HCT116 (cell line): ENCODE data around the gene DLEC1. TPM values are rescaled to one million over a fixed set of nuclear protein-coding genes. Genes with fewer than 3 reads are reported as not detected.

Experiments used
- ATAC-seq: fragments of 200-7000 bp; cut with Tn5 transposase; 2 replicates; pipeline ENCODE4 v1.9.1; 2020; ENCODE audit warnings: mild to moderate bottlenecking, moderate library complexity
- BruUV-seq: library from RNA; stranded (reverse); fragments of 400-500 nt; replicated peaks from 2 replicates; lab custom pipeline; 2021; lab: Mats Ljungman, UMichigan
- CTCF ChIA-PET: fragments of 300-600 bp; sonication (Branson Sonifier 250); formaldehyde crosslinking; loops from one replicate; lab custom pipeline; 2021; ENCODE audit warnings: antibody characterized with exemption; lab: Charles Lee
- POLR2A ChIA-PET: fragments of 300-600, 350-600 bp; sonication (Branson Sonifier 250); formaldehyde crosslinking; loops from one replicate; lab custom pipeline; 2021; ENCODE audit warnings: antibody characterized with exemption; lab: Charles Lee
- RAD21 ChIA-PET, 2 experiments: fragments of 300-600 bp; sonication (Branson Sonifier 250); formaldehyde crosslinking; loops; one replicate each; lab custom pipeline; 2023; ENCODE audit warnings: low total read pairs in 2 of 2; ENCODE audit not compliant: uncharacterized antibody in 2 of 2, unreplicated experiment in 2 of 2, low non-redundant PET in 1 of 2; lab: Charles Lee
- DNase-seq: peaks from one replicate; pipeline ENCODE4 v3.0.0-alpha.2; 2010; ENCODE audit warnings: low read depth, low spot score
- H2AFZ ChIP-seq: fragments of 200-600 bp; shearing (Covaris generic), sonication (generic); 2 replicates; pipeline ENCODE4 v1.6.1; 2017; ENCODE audit warnings: low read depth, mixed run types, mixed read lengths, antibody characterized with exemption, low read length; ENCODE audit not compliant: poor library complexity, severe bottlenecking
- H3K27ac ChIP-seq: 2 replicates; pipeline ENCODE4 v1.5.1; 2012; ENCODE audit warnings: low read depth, low read length
- H3K27me3 ChIP-seq: fragments of 200-600 bp; sonication (generic); 2 replicates; pipeline ENCODE4 v1.6.1; 2016; ENCODE audit warnings: mixed run types, low read length, mixed read lengths; ENCODE audit not compliant: insufficient read depth
- H3K36me3 ChIP-seq, 2 experiments: fragments of 200-500 bp in 1 of 2; fragments of 200-600 bp in 1 of 2; sonication (Bioruptor generic) in 1 of 2; sonication (generic) in 1 of 2; 2 replicates each; pipeline versions ENCODE4 v1.5.1 to v1.6.1; 2014 to 2016; ENCODE audit warnings: low read length in 2 of 2, inconsistent platforms in 1 of 2, mixed read lengths in 1 of 2, mixed run types in 1 of 2; ENCODE audit not compliant: insufficient read depth in 2 of 2, control insufficient read depth in 1 of 2
- H3K4me1 ChIP-seq, 2 experiments: fragments of 200-600 bp in 1 of 2; sonication (generic) in 1 of 2; 2 replicates each; pipeline versions ENCODE4 v1.5.1 to v1.6.1; 2012 to 2017; ENCODE audit warnings: low read length in 2 of 2, inconsistent platforms in 1 of 2, mild to moderate bottlenecking in 1 of 2, mixed read lengths in 1 of 2, mixed run types in 1 of 2, moderate library complexity in 1 of 2; ENCODE audit not compliant: insufficient read depth in 2 of 2, control insufficient read depth in 1 of 2
- H3K4me2 ChIP-seq: fragments of 200-600 bp; sonication (generic); 2 replicates; pipeline ENCODE4 v1.6.1; 2017; ENCODE audit warnings: mixed run types, low read length, mixed read lengths
- H3K4me3 ChIP-seq, 2 experiments: fragments of 200-600 bp in 1 of 2; sonication (generic) in 1 of 2; replicated peaks in 1 of 2; 2 replicates each; pipeline ENCODE4 v1.5.1; 2011 to 2016; ENCODE audit warnings: low read length in 2 of 2, control low read depth in 1 of 2, low read depth in 1 of 2, mild to moderate bottlenecking in 1 of 2, mixed read lengths in 1 of 2, mixed run types in 1 of 2
- H3K79me2 ChIP-seq: fragments of 200-600 bp; sonication (generic); 2 replicates; pipeline ENCODE4 v1.6.1; 2017; ENCODE audit warnings: mild to moderate bottlenecking, mixed run types, low read length, moderate library complexity, mixed read lengths; ENCODE audit not compliant: insufficient read depth
- H3K9ac ChIP-seq: fragments of 200-600 bp; sonication (generic); 2 replicates; pipeline ENCODE4 v1.6.1; 2016; ENCODE audit warnings: low read length, mixed read lengths
- H3K9me2 ChIP-seq: fragments of 200-600 bp; sonication (generic), shearing (Covaris generic); 2 replicates; pipeline ENCODE4 v1.6.1; 2017; ENCODE audit warnings: mixed run types, mild to moderate bottlenecking, moderate library complexity; ENCODE audit not compliant: insufficient read depth
- H3K9me3 ChIP-seq, 2 experiments: fragments of 200-500 bp in 1 of 2; fragments of 200-600 bp in 1 of 2; sonication (Bioruptor generic) in 1 of 2; sonication (generic) in 1 of 2; 2 replicates each; pipeline ENCODE4 v1.6.1; 2014 to 2017; ENCODE audit warnings: low read length in 2 of 2, mixed read lengths in 2 of 2, inconsistent platforms in 1 of 2, low read depth in 1 of 2, mild to moderate bottlenecking in 1 of 2, mixed run types in 1 of 2, moderate library complexity in 1 of 2; ENCODE audit not compliant: control insufficient read depth in 1 of 2, insufficient read depth in 1 of 2
- H4K20me1 ChIP-seq: fragments of 200-600 bp; sonication (generic), shearing (Covaris generic); 2 replicates; pipeline ENCODE4 v1.6.1; 2017; ENCODE audit warnings: mixed run types, mild to moderate bottlenecking, moderate library complexity; ENCODE audit not compliant: insufficient read depth
- CBX3 ChIP-seq: IDR thresholded peaks from 2 replicates; pipeline ENCODE4 v1.6.1; 2012; ENCODE audit warnings: low read depth
- CEBPB ChIP-seq: IDR thresholded peaks from 2 replicates; pipeline ENCODE4 v1.6.1; 2012; ENCODE audit warnings: low read depth
- EGR1 ChIP-seq: IDR thresholded peaks from 2 replicates; pipeline ENCODE4 v1.6.1; 2012; ENCODE audit warnings: low read depth
- ELF1 ChIP-seq: IDR thresholded peaks from 2 replicates; pipeline ENCODE4 v1.6.1; 2012; ENCODE audit warnings: low read depth, borderline replicate concordance
- FOSL1 ChIP-seq: IDR thresholded peaks from 2 replicates; pipeline ENCODE4 v1.6.1; 2012; ENCODE audit warnings: low read depth
- SIN3A ChIP-seq: IDR thresholded peaks from 2 replicates; pipeline ENCODE4 v1.6.1; 2012; ENCODE audit warnings: low read depth
- ZFX ChIP-seq: fragments of 450-650 bp; IDR thresholded peaks from 2 replicates; pipeline ENCODE4 v1.6.1; 2017
- ZNF274 ChIP-seq: fragments of 200-500 bp; sonication (Bioruptor generic); IDR thresholded peaks from 2 replicates; pipeline ENCODE4 v1.6.1; 2014; ENCODE audit warnings: mild to moderate bottlenecking, low read depth, low read length, inconsistent platforms
- intact Hi-C: fragments of 100-400 bp; cut with micrococcal nuclease; formaldehyde crosslinking; loops from 2 replicates; pipeline ENCODE4 v1.10.0; 2022
- total RNA-seq: library from RNA; stranded (reverse); gene quantifications from one replicate; pipeline ENCODE4 v1.2.1, GENCODE V29; 2021; ENCODE audit not compliant: unreplicated experiment
- TF ChIP-seq, protein P1 (sequence below): IDR thresholded peaks from 2 replicates; pipeline ENCODE4 v1.6.1; 2012
- TF ChIP-seq, protein P2 (sequence below): IDR thresholded peaks from 2 replicates; pipeline ENCODE4 v1.6.1; 2012; ENCODE audit warnings: low read depth
- TF ChIP-seq, protein P3 (sequence below): IDR thresholded peaks from 2 replicates; pipeline ENCODE4 v1.6.1; 2012
- TF ChIP-seq, protein P4 (sequence below): IDR thresholded peaks from 2 replicates; pipeline ENCODE4 v1.6.1; 2011; ENCODE audit warnings: mild to moderate bottlenecking, low read length, moderate library complexity; ENCODE audit not compliant: insufficient replicate concordance; ENCODE audit errors: extremely low read depth

Gene DLEC1
- total RNA-seq, 1 experiment from 2014 or later, result 0.61 TPM

DNA sequence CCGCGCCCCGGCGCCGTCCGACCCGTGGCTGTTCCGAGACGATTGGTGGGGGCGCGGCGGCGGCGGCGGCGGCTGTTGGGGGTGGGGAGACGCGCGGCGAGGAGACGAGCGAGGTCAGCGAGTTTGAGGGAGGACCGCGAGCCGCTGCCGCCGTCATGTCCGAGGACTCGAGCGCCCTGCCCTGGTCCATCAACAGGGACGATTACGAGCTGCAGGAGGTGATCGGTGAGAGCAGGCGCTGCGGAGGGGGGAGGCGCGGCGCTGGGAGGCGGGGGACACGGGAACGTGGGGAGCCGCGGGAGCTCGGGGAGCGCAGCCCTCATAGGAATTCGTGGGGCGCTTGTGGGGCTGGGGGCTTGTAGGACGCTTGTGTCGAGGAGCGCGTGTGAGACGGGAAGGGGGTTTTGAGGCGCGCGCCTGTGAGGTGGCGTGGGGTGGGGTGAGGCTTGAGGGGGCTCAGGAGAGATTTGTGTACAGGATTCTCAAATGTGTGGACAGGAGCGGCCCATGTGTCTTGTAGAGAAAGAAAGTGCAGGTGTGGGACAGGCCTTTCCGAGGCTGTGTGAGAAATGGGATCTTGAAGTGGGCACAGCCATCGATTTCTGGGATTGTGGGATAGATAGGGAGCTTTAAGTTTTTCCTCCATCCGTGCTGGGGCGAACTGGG, 126.8 kb downstream of the DLEC1 start:
- peak overlapping the region; percentile 90 for H3K27ac ChIP-seq
- no peaks in the 10 kb centered on the region for H3K9me2 ChIP-seq
- intact Hi-C loops, result loop anchor here (2.0 kb wide), 1 partner anchor 29 kb away; the partner anchor contains the start of gene ACAA1
- ATAC-seq (no peak), DNase-seq (no peak)
- ChIA-PET RAD21 (no interaction called here), POLR2A (interaction anchor here (0.7 to 2.4 kb wide), 3 partner anchors 29 to 315 kb away, joined by 3 to 19 read pairs (median 4); partner anchors contain the start of gene ACAA1), CTCF (interaction anchor here (0.7 to 2.0 kb wide), 2 partner anchors 12 to 24 kb away, joined by 3 to 9 read pairs; no protein-coding TSS in a partner anchor)
- peaks cover 4% of the 10 kb centered on the region; the same call in 1 of the 2 replicates for H4K20me1 ChIP-seq
- no peaks in the 10 kb centered on the region for H3K27me3 ChIP-seq
- peaks cover 6 to 43% of the 10 kb centered on the region in 2 experiments; a peak in 3 of 4 replicates for H3K4me1 ChIP-seq
- BruUV-seq, result no TSS peak
- H3K36me3 ChIP-seq, result no peaks in the 10 kb centered on the region
- H2AFZ ChIP-seq, result no peak overlapping the region
- peak overlapping the region; percentile 88 to 92 for H3K4me3 ChIP-seq
- peak overlapping the region; percentile 77 for H3K4me2 ChIP-seq
- H3K9me3 ChIP-seq, result no peaks in the 10 kb centered on the region
- TF ChIP-seq, protein P1, sequence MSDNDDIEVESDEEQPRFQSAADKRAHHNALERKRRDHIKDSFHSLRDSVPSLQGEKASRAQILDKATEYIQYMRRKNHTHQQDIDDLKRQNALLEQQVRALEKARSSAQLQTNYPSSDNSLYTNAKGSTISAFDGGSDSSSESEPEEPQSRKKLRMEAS, result 0 out of 2 replicates have a peak, but pooled peaks have one; percentile 15
- TF ChIP-seq EGR1 (no peak), SIN3A (peak; percentile 44; the same call in 1 of the 2 replicates), ZFX (0 out of 2 replicates have a peak, but pooled peaks have one; percentile 42), ELF1 (no peak)
- peaks cover 56% of the 10 kb centered on the region for H3K79me2 ChIP-seq
- peak overlapping the region; percentile 94 for H3K9ac ChIP-seq

DNA sequence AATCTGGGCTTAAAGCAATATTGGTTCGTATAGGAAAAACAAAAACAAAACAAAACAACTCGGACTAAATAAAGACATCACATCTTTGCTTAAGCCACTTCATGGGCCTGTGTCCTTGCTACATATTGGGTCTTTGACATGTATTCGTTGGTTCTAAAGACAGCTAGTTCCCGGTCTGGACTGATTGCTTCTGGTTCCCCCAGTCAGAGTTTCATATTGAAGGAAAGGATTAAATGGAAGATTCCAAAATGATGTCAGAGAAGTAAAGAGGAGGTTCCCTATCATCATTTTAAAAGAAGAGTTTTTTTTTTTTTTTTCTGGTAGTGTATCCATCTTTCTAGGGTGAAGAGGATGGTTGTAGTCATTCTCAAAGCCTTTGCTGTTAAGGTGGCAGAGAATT, 128.6 kb downstream of the DLEC1 start:
- ChIA-PET POLR2A (interaction anchor here (1.1 kb wide), 1 partner anchor 31 kb away, joined by 3 read pairs; the partner anchor contains the start of gene ACAA1), RAD21 (no interaction called here), CTCF (no interaction called here)
- Histone ChIP-seq H2AFZ (no peak overlapping the region), H3K4me1 (peaks cover 6 to 43% of the 10 kb centered on the region in 2 experiments; a peak in 3 of 4 replicates), H3K79me2 (peaks cover 73% of the 10 kb centered on the region), H3K27ac (no peak overlapping the region), H3K9me2 (no peaks in the 10 kb centered on the region), H3K4me2 (peak overlapping the region; percentile 77), H3K36me3 (no peaks in the 10 kb centered on the region), H3K9me3 (no peaks in the 10 kb centered on the region), H3K9ac (no peak overlapping the region), H3K4me3 (no peak overlapping the region), H3K27me3 (no peaks in the 10 kb centered on the region), H4K20me1 (peaks cover 4% of the 10 kb centered on the region; the same call in 1 of the 2 replicates)
- ATAC-seq (no peak), DNase-seq (no peak)
- intact Hi-C loops, result no loop called here
- no TSS peak for BruUV-seq
- TF ChIP-seq EGR1 (no peak), FOSL1 (no peak), CBX3 (no peak), CEBPB (no peak), ZNF274 (no peak), SIN3A (no peak)
- TF ChIP-seq, protein P2, sequence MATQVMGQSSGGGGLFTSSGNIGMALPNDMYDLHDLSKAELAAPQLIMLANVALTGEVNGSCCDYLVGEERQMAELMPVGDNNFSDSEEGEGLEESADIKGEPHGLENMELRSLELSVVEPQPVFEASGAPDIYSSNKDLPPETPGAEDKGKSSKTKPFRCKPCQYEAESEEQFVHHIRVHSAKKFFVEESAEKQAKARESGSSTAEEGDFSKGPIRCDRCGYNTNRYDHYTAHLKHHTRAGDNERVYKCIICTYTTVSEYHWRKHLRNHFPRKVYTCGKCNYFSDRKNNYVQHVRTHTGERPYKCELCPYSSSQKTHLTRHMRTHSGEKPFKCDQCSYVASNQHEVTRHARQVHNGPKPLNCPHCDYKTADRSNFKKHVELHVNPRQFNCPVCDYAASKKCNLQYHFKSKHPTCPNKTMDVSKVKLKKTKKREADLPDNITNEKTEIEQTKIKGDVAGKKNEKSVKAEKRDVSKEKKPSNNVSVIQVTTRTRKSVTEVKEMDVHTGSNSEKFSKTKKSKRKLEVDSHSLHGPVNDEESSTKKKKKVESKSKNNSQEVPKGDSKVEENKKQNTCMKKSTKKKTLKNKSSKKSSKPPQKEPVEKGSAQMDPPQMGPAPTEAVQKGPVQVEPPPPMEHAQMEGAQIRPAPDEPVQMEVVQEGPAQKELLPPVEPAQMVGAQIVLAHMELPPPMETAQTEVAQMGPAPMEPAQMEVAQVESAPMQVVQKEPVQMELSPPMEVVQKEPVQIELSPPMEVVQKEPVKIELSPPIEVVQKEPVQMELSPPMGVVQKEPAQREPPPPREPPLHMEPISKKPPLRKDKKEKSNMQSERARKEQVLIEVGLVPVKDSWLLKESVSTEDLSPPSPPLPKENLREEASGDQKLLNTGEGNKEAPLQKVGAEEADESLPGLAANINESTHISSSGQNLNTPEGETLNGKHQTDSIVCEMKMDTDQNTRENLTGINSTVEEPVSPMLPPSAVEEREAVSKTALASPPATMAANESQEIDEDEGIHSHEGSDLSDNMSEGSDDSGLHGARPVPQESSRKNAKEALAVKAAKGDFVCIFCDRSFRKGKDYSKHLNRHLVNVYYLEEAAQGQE, result no peak
- TF ChIP-seq, protein P1, result no peak
- TF ChIP-seq, protein P3, sequence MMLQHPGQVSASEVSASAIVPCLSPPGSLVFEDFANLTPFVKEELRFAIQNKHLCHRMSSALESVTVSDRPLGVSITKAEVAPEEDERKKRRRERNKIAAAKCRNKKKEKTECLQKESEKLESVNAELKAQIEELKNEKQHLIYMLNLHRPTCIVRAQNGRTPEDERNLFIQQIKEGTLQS, result no peak
- TF ChIP-seq, protein P4, sequence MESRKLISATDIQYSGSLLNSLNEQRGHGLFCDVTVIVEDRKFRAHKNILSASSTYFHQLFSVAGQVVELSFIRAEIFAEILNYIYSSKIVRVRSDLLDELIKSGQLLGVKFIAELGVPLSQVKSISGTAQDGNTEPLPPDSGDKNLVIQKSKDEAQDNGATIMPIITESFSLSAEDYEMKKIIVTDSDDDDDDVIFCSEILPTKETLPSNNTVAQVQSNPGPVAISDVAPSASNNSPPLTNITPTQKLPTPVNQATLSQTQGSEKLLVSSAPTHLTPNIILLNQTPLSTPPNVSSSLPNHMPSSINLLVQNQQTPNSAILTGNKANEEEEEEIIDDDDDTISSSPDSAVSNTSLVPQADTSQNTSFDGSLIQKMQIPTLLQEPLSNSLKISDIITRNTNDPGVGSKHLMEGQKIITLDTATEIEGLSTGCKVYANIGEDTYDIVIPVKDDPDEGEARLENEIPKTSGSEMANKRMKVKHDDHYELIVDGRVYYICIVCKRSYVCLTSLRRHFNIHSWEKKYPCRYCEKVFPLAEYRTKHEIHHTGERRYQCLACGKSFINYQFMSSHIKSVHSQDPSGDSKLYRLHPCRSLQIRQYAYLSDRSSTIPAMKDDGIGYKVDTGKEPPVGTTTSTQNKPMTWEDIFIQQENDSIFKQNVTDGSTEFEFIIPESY, result no peak
